Fibroblast of lung (primary cell): ENCODE data around the gene PIN1. TPM values are rescaled to one million over a fixed set of nuclear protein-coding genes. Genes with fewer than 3 reads are reported as not detected.

Experiments used
- DNase-seq, 2 donors: peaks; one replicate each; pipeline versions ENCODE4 v3.0.0 to v3.0.0-alpha.2; 2010; ENCODE audit warnings: low read depth in 2 of 2
- H2AFZ ChIP-seq: 2 replicates; pipeline ENCODE4 v1.5.1; 2012; ENCODE audit warnings: low read length, control low read depth, inconsistent platforms
- H3K27ac ChIP-seq: 2 replicates; pipeline ENCODE4 v1.5.1; 2011; ENCODE audit warnings: low read length, control low read depth; ENCODE audit not compliant: insufficient read depth
- H3K27me3 ChIP-seq: 2 replicates; pipeline ENCODE4 v1.5.1; 2011; ENCODE audit warnings: mild to moderate bottlenecking, low read length; ENCODE audit not compliant: control insufficient read depth, insufficient read depth
- H3K36me3 ChIP-seq: 2 replicates; pipeline ENCODE4 v1.5.1; 2011; ENCODE audit warnings: low read length; ENCODE audit not compliant: control insufficient read depth, insufficient read depth
- H3K4me1 ChIP-seq: 2 replicates; pipeline ENCODE4 v1.5.1; 2011; ENCODE audit warnings: low read length; ENCODE audit not compliant: control insufficient read depth, insufficient read depth; ENCODE audit errors: extremely low read depth
- H3K4me2 ChIP-seq: 2 replicates; pipeline ENCODE4 v1.5.1; 2011; ENCODE audit warnings: low read length, control low read depth; ENCODE audit not compliant: insufficient read depth; ENCODE audit errors: extremely low read depth
- H3K4me3 ChIP-seq, 4 experiments: fragments of 200-600 bp in 1 of 4; sonication (generic) in 1 of 4; replicated peaks in 1 of 4; 2 replicates each; pipeline ENCODE4 v1.5.1; 2011 to 2016; ENCODE audit warnings: low read length in 4 of 4, low read depth in 3 of 4, mild to moderate bottlenecking in 3 of 4, control low read depth in 2 of 4, inconsistent platforms in 1 of 4, mixed read lengths in 1 of 4; ENCODE audit not compliant: insufficient read depth in 1 of 4; ENCODE audit errors: control extremely low read depth in 1 of 4
- H3K79me2 ChIP-seq: 2 replicates; pipeline ENCODE4 v1.5.1; 2012; ENCODE audit warnings: mild to moderate bottlenecking, low read length, inconsistent platforms; ENCODE audit not compliant: control insufficient read depth, insufficient read depth
- H3K9ac ChIP-seq: 2 replicates; pipeline ENCODE4 v1.5.1; 2011; ENCODE audit warnings: mild to moderate bottlenecking, low read length, control low read depth; ENCODE audit not compliant: insufficient read depth
- H3K9me3 ChIP-seq: 2 replicates; pipeline ENCODE4 v1.5.1; 2012; ENCODE audit warnings: low read depth, low read length; ENCODE audit not compliant: control insufficient read depth, insufficient read depth
- H4K20me1 ChIP-seq: 2 replicates; pipeline ENCODE4 v1.5.1; 2011; ENCODE audit warnings: low read length; ENCODE audit not compliant: control insufficient read depth, insufficient read depth; ENCODE audit errors: extremely low read depth
- CTCF ChIP-seq, 2 donors: IDR thresholded peaks in 1 of 2; conservative IDR thresholded peaks in 1 of 2; 1 replicate in 1 of 2; 2 replicates in 1 of 2; pipeline ENCODE4 v1.5.1; 2011 to 2012; ENCODE audit warnings: low read length in 2 of 2, control low read depth in 1 of 2, inconsistent platforms in 1 of 2, low read depth in 1 of 2, mild to moderate bottlenecking in 1 of 2
- EZH2 ChIP-seq: IDR thresholded peaks from 2 replicates; pipeline ENCODE4 v1.5.1; 2012; ENCODE audit warnings: low read length, control low read depth, mild to moderate bottlenecking; ENCODE audit errors: missing control alignments
- polyA minus RNA-seq: library from RNA; depleted of rRNA, polyadenylated mRNA; stranded (reverse); fragments of >200 nt; gene quantifications from 2 replicates; pipeline ENCODE4 v1.2.3, GENCODE V29; 2011; ENCODE audit warnings: low replicate concordance
- polyA plus RNA-seq, 2 donors: library from polyadenylated mRNA; depleted of rRNA in 1 of 2; stranded (reverse) in 1 of 2; unstranded in 1 of 2; fragments of >200 nt; gene quantifications; 2 replicates each; pipeline ENCODE4 v1.2.1, GENCODE V29; 2011 to 2012; ENCODE audit warnings: missing spikeins in 1 of 2
- total RNA-seq: library from RNA; depleted of rRNA; stranded (reverse); fragments of >200 nt; gene quantifications from 2 replicates; pipeline ENCODE4 v1.2.1, GENCODE V29; 2014

The PIN1 gene
- total RNA-seq (76.8 and 98.8 TPM in 2 replicates), polyA plus RNA-seq (33.4 and 54.1 TPM in 2 replicates), polyA minus RNA-seq (10.7 and 22.7 TPM in 2 replicates)
- 72.9 and 116 TPM in 2 replicates for polyA plus RNA-seq (2012)

GRCh38 chr19:9834726-9835506 lies at the start of gene PIN1:
TSS of gene PIN1 (plus strand) at chr19:9835318. CDS start at chr19:9835345, 27 bp downstream.
- peak within 1 kb of the TSS; percentile 72 to 89 (median 80) for H3K4me3 ChIP-seq

GRCh38 chr19:9785367-9786331 lies 49.5 kb upstream of the PIN1 start:
- no peaks in the 10 kb centered on the region for H3K79me2 ChIP-seq
- DNase-seq, result peak; percentile 91 to 97
- no peak for TF ChIP-seq CTCF (conservative IDR thresholded peaks at IDR 0.05 in 1 of 2, IDR thresholded peaks at IDR 0.05 in 1 of 2; ENCODE audit: low read depth in 1 of 2, low read length in 2 of 2)
- no peak for TF ChIP-seq EZH2
- H3K27ac ChIP-seq, result peak overlapping the region; percentile 90
- H3K27me3 ChIP-seq, result no peaks in the 10 kb centered on the region
- peak overlapping the region; percentile 62 to 89 (median 85) for H3K4me3 ChIP-seq
- H3K4me2 ChIP-seq, result peak overlapping the region; percentile 82
- H3K9me3 ChIP-seq, result no peaks in the 10 kb centered on the region
- peak overlapping the region; percentile 87 for H3K9ac ChIP-seq
- H4K20me1 ChIP-seq, result no peaks in the 10 kb centered on the region
- peak overlapping the region; percentile 90 for H2AFZ ChIP-seq
- no peaks in the 10 kb centered on the region for H3K4me1 ChIP-seq
- H3K36me3 ChIP-seq, result no peaks in the 10 kb centered on the region

More at GRCh38 chr19:9834726-9835506, at the start of gene PIN1:
- TF ChIP-seq EZH2 (no peak), CTCF (conservative IDR thresholded peaks at IDR 0.05 in 1 of 2, IDR thresholded peaks at IDR 0.05 in 1 of 2; ENCODE audit: low read depth in 1 of 2, low read length in 2 of 2) (peak; percentile 36 to 39)
- H3K36me3 ChIP-seq, result peaks cover 2% of the 10 kb centered on the region
- H4K20me1 ChIP-seq, result no peaks in the 10 kb centered on the region
- DNase-seq, result peak; percentile 97 to 98
- H3K27ac ChIP-seq, result peak within 1 kb of the TSS; percentile 58
- peak within 1 kb of the TSS; percentile 72 for H3K9ac ChIP-seq
- no peaks in the 10 kb centered on the region for H3K27me3 ChIP-seq
- peaks cover 5% of the 10 kb centered on the region for H3K4me1 ChIP-seq
- peak within 1 kb of the TSS; percentile 91 for H3K4me2 ChIP-seq
- peak within 1 kb of the TSS; percentile 66 for H2AFZ ChIP-seq
- H3K79me2 ChIP-seq, result peaks cover 18% of the 10 kb centered on the region
- H3K9me3 ChIP-seq, result no peaks in the 10 kb centered on the region

GRCh38 chr19:9786342-9786741 lies 48.8 kb upstream of the PIN1 start:
- Histone ChIP-seq H3K36me3 (no peaks in the 10 kb centered on the region), H3K4me3 (peak overlapping the region in 3 of 4 experiments; percentile 62 to 89 (median 89)), H2AFZ (peak overlapping the region; percentile 37), H3K27me3 (no peaks in the 10 kb centered on the region), H3K79me2 (no peaks in the 10 kb centered on the region), H3K4me1 (no peaks in the 10 kb centered on the region), H3K9ac (no peak overlapping the region), H3K27ac (peak overlapping the region; percentile 25), H3K4me2 (peak overlapping the region; percentile 4), H3K9me3 (no peaks in the 10 kb centered on the region), H4K20me1 (no peaks in the 10 kb centered on the region)
- DNase-seq, result no peak
- no peak for TF ChIP-seq CTCF (conservative IDR thresholded peaks at IDR 0.05 in 1 of 2, IDR thresholded peaks at IDR 0.05 in 1 of 2; ENCODE audit: low read depth in 1 of 2, low read length in 2 of 2)
- TF ChIP-seq EZH2, result no peak
